ENCODE data around the gene BCAS3.
"Not testable (repeated sequence)": the region's sequence is repeated elsewhere in the genome, so short reads cannot be mapped to it uniquely, and the experiment has no call there.

BCAS3 gene

GRCh38 chr17:61136296-61136695, 458.6 kb downstream of the BCAS3 start:
- DNase-seq, result no peak

- DNase-seq, result peak; percentile 33
Measured at GRCh38 chr17:61139219-61139618, 461.6 kb downstream of the BCAS3 start.

- peak; percentile 11 for DNase-seq
Measured at GRCh38 chr17:61140081-61140786, 462.6 kb downstream of the BCAS3 start.

GRCh38 chr17:61143026-61143425, 465.4 kb downstream of the BCAS3 start:
- no peak for DNase-seq

- DNase-seq, result peak; percentile 17
Measured at GRCh38 chr17:61144137-61144536, 466.5 kb downstream of the BCAS3 start.

- DNase-seq, result peak; percentile 78
Measured at GRCh38 chr17:61144617-61145564, 467.2 kb downstream of the BCAS3 start.

GRCh38 chr17:61146833-61147232, 469.2 kb downstream of the BCAS3 start:
- not testable (repeated sequence) for DNase-seq

- no peak for DNase-seq
Measured at GRCh38 chr17:61149106-61149825, 471.6 kb downstream of the BCAS3 start.

GRCh38 chr17:61149862-61150362, 472.3 kb downstream of the BCAS3 start:
- peak; percentile 9 for DNase-seq

GRCh38 chr17:61150686-61151299, 473.1 kb downstream of the BCAS3 start:
- DNase-seq, result no peak

- no peak for DNase-seq
Measured at GRCh38 chr17:61152898-61153297, 475.2 kb downstream of the BCAS3 start.

GRCh38 chr17:61155590-61156237, 478.1 kb downstream of the BCAS3 start:
- DNase-seq, result no peak

- DNase-seq, result peak; percentile 46
Measured at GRCh38 chr17:61157246-61157886, 479.7 kb downstream of the BCAS3 start.

- no peak for DNase-seq
Measured at GRCh38 chr17:61158376-61158775, 480.7 kb downstream of the BCAS3 start.

- no peak for DNase-seq
Measured at GRCh38 chr17:61159221-61159814, 481.7 kb downstream of the BCAS3 start.

- DNase-seq, result no peak
Measured at GRCh38 chr17:61160204-61160603, 482.6 kb downstream of the BCAS3 start.

GRCh38 chr17:61160789-61161445, 483.3 kb downstream of the BCAS3 start:
- DNase-seq, result peak; percentile 31

GRCh38 chr17:61161615-61162134, 484.0 kb downstream of the BCAS3 start:
- DNase-seq, result no peak

- no peak for DNase-seq
Measured at GRCh38 chr17:61164517-61164916, 486.9 kb downstream of the BCAS3 start.

GRCh38 chr17:61167075-61167474, 489.4 kb downstream of the BCAS3 start:
- DNase-seq, result no peak
